OCI-LY7 (cell line): Measurements from ENCODE around the gene CNTN2. TPM values are rescaled to one million over a fixed set of nuclear protein-coding genes. Genes with fewer than 3 reads are reported as not detected.

Experiments used
- Bru-seq: library from RNA; stranded (reverse); fragments of 400-500 nt; gene quantifications from one replicate; lab custom pipeline; 2021; lab: Mats Ljungman, UMichigan
- BruChase-seq, 2 experiments: library from RNA; stranded (reverse); fragments of 400-500 nt; gene quantifications; one replicate each; lab custom pipeline; 2021; lab: Mats Ljungman, UMichigan
- BruUV-seq: library from RNA; stranded (reverse); fragments of 400-500 nt; replicated peaks from 2 replicates; lab custom pipeline; 2021; lab: Mats Ljungman, UMichigan
- CTCF ChIA-PET: fragments of 300-600 bp; sonication (Branson Sonifier 250); formaldehyde crosslinking; loops from one replicate; lab custom pipeline; 2022; ENCODE audit warnings: antibody characterized with exemption; ENCODE audit not compliant: unreplicated experiment; lab: Charles Lee
- POLR2A ChIA-PET: fragments of 300-600 bp; sonication (Branson Sonifier 250); formaldehyde crosslinking; loops from one replicate; lab custom pipeline; 2022; ENCODE audit warnings: antibody characterized with exemption; lab: Charles Lee
- DNase-seq: peaks from one replicate; pipeline ENCODE4 v3.0.0-alpha.2; 2015; ENCODE audit warnings: low spot score
- H2AFZ ChIP-seq: fragments of 200-600 bp; sonication (generic), shearing (Covaris generic); 2 replicates; pipeline ENCODE4 v1.6.1; 2014; ENCODE audit warnings: mild to moderate bottlenecking, antibody characterized with exemption, low read length, moderate library complexity
- H3K27ac ChIP-seq: fragments of 200-600 bp; sonication (generic); 2 replicates; pipeline ENCODE4 v1.5.1; 2014; ENCODE audit warnings: mixed run types, low read depth, mild to moderate bottlenecking, moderate library complexity, low read length, inconsistent platforms; ENCODE audit not compliant: poor library complexity, severe bottlenecking
- H3K36me3 ChIP-seq: fragments of 200-600 bp; sonication (generic); 2 replicates; pipeline ENCODE4 v1.6.1; 2014; ENCODE audit warnings: mild to moderate bottlenecking, antibody characterized with exemption, low read length, moderate library complexity, mixed read lengths; ENCODE audit not compliant: insufficient read depth
- H3K4me1 ChIP-seq: fragments of 200-600 bp; sonication (generic); 2 replicates; pipeline ENCODE4 v1.5.1; 2014; ENCODE audit warnings: mild to moderate bottlenecking, low read length; ENCODE audit not compliant: insufficient read depth, poor library complexity, severe bottlenecking
- H3K4me2 ChIP-seq: fragments of 200-600 bp; sonication (generic); 2 replicates; pipeline ENCODE4 v1.6.1; 2014; ENCODE audit warnings: mild to moderate bottlenecking, low read length
- H3K4me3 ChIP-seq: fragments of 200-600 bp; sonication (generic); 2 replicates; pipeline ENCODE4 v1.5.1; 2014; ENCODE audit warnings: mild to moderate bottlenecking, low read depth, low read length; ENCODE audit not compliant: poor library complexity, severe bottlenecking
- H3K79me2 ChIP-seq: fragments of 200-600 bp; sonication (generic); 2 replicates; pipeline ENCODE4 v1.6.1; 2016; ENCODE audit warnings: low read depth, mild to moderate bottlenecking, low read length, moderate library complexity, mixed read lengths; ENCODE audit not compliant: insufficient read depth
- H3K9me2 ChIP-seq: fragments of 200-600 bp; sonication (generic); 2 replicates; pipeline ENCODE4 v1.6.1; 2016; ENCODE audit warnings: mild to moderate bottlenecking, low read length, mixed read lengths; ENCODE audit not compliant: insufficient read depth
- H3K9me3 ChIP-seq: fragments of 200-600 bp; sonication (generic); 2 replicates; pipeline ENCODE4 v1.6.1; 2014; ENCODE audit warnings: mild to moderate bottlenecking, mixed run types, low read length, mixed read lengths
- H4K20me1 ChIP-seq: fragments of 200-600 bp; sonication (generic); 2 replicates; pipeline ENCODE4 v1.6.1; 2014; ENCODE audit warnings: mild to moderate bottlenecking, antibody characterized with exemption, low read length, moderate library complexity, mixed read lengths; ENCODE audit not compliant: insufficient read depth
- CTCF ChIP-seq: fragments of 200-600 bp; sonication (generic); conservative IDR thresholded peaks from 2 replicates; pipeline ENCODE4 v1.5.1; 2014; ENCODE audit warnings: mild to moderate bottlenecking, antibody characterized with exemption, low read length, moderate library complexity, mixed read lengths
- EZH2phosphoT487 ChIP-seq: fragments of 200-600 bp; sonication (generic); IDR thresholded peaks from 2 replicates; pipeline ENCODE4 v1.6.1; 2018; ENCODE audit warnings: low read depth, borderline replicate concordance, mild to moderate bottlenecking, mixed run types, antibody characterized with exemption, low read length, moderate library complexity, mixed read lengths
- intact Hi-C: fragments of 100-400 bp; cut with micrococcal nuclease; formaldehyde crosslinking; loops from one replicate; pipeline ENCODE4 v1.10.0; 2022; ENCODE audit not compliant: unreplicated experiment
- long read RNA-seq: library from polyadenylated mRNA; stranded (forward); transcript quantifications from one replicate; pipeline ENCODE4 v2.0.0, GENCODE V29; 2022
- total RNA-seq, 2 experiments: library from RNA; depleted of rRNA in 1 of 2; stranded (reverse); fragments of >200 nt in 1 of 2; shearing (Covaris generic) in 1 of 2; gene quantifications; 2 replicates each; pipeline ENCODE4 v1.2.3, GENCODE V29; 2014 to 2022

The CNTN2 gene
- total RNA-seq (2014; rRNA removed; shearing (Covaris generic)) (not detected in 2 replicates), total RNA-seq (2022) (not detected in 2 replicates), Bru-seq, nascent RNA (not detected), BruChase-seq, experiment 1, labeled RNA remaining after a 6-hour chase (not detected), BruChase-seq, experiment 2, labeled RNA remaining after a 2-hour chase (percentile 4 among the genes with signal in this experiment)
- long read RNA-seq = 0 reads

- no peaks in the 10 kb centered on the region for H4K20me1 ChIP-seq
- no peak within 1 kb of the TSS for H3K4me3 ChIP-seq
- ChIA-PET POLR2A (no interaction called here), CTCF (no interaction called here)
- intact Hi-C loops = no loop called here
- no peaks in the 10 kb centered on the region for H3K4me1 ChIP-seq
- no peaks in the 10 kb centered on the region for H3K9me2 ChIP-seq
- H3K27ac ChIP-seq = no peak within 1 kb of the TSS
- no peaks in the 10 kb centered on the region for H3K79me2 ChIP-seq
- no peak within 1 kb of the TSS for H2AFZ ChIP-seq
- no peak for DNase-seq
- no peaks in the 10 kb centered on the region for H3K9me3 ChIP-seq
- no peak within 1 kb of the TSS for H3K4me2 ChIP-seq
- TF ChIP-seq EZH2phosphoT487 (no peak), CTCF (no peak)
- H3K36me3 ChIP-seq = no peaks in the 10 kb centered on the region
- no TSS peak for BruUV-seq
Measured at GRCh38 chr1:205042911-205043806, at the start of gene CNTN2. Gene CNTN2, plus strand, starts transcription at chr1:205043212. Its CDS starts 9,974 bp downstream, at chr1:205053186.

GRCh38 chr1:204994086-204994862, 48.7 kb upstream of the CNTN2 start:
- Histone ChIP-seq H3K27ac (no peak overlapping the region), H3K79me2 (no peaks in the 10 kb centered on the region), H3K36me3 (no peaks in the 10 kb centered on the region), H3K9me2 (no peaks in the 10 kb centered on the region), H3K4me2 (no peak overlapping the region), H2AFZ (no peak overlapping the region), H3K4me3 (no peak overlapping the region), H4K20me1 (no peaks in the 10 kb centered on the region), H3K9me3 (no peaks in the 10 kb centered on the region), H3K4me1 (no peaks in the 10 kb centered on the region)
- no peak for DNase-seq
- TF ChIP-seq CTCF (no peak), EZH2phosphoT487 (no peak)
- intact Hi-C loops = no loop called here
- no TSS peak for BruUV-seq
- ChIA-PET POLR2A (interaction anchor here (0.6 kb wide), 1 partner anchor 292 kb away, joined by 5 read pairs; no protein-coding TSS in a partner anchor), CTCF (no interaction called here)
